ENCODE data around the gene DNM3.
"Not testable (repeated sequence)": the region's sequence is repeated elsewhere in the genome, so short reads cannot be mapped to it uniquely, and the experiment has no call there.

The DNM3 gene

DNA sequence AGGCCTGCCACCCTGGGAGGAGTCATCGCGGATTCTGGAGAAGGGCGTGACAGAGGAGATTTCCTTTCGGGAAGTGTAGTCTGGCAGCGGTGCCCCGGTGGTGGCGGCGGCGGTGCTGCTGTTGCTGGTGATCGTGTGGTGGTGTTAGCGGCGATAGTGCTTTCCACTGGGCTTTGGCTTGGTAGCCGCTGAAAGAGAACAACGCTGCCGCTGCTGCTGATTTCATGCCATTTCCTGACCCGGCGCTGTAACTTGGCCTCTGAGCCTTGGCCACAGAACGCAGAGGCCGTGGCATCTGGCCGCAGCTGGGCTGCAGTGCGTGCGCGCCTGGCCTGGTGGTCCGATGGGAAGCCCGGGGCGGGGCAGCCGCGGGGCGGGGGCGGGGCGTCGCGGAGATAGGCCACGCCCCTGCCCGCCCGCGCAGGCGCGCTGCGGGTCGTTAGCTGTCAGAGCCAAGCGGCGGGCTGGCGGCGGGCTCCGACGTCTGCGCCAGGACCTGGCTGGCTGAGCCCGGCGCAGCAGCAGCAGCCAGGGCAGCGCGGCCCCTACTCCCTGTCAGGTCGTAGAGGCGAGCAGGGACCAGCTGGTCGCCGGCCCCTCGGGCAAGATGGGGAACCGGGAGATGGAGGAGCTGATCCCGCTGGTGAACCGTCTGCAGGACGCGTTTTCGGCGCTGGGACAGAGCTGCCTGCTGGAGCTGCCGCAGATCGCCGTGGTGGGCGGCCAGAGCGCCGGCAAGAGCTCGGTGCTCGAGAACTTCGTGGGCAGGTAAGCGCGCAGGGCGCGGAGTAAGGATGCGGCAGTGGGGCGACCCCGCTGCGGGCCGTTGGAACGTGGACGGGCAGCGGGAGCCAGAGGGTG lies at the start of gene DNM3:
Gene DNM3 (plus strand): TSS at position 449 of the 861 bp plus-strand sequence. CDS start 159 bp downstream, at position 608.
- DNase-seq (ENCODE audit: low spot score) = peak; percentile 95

DNA sequence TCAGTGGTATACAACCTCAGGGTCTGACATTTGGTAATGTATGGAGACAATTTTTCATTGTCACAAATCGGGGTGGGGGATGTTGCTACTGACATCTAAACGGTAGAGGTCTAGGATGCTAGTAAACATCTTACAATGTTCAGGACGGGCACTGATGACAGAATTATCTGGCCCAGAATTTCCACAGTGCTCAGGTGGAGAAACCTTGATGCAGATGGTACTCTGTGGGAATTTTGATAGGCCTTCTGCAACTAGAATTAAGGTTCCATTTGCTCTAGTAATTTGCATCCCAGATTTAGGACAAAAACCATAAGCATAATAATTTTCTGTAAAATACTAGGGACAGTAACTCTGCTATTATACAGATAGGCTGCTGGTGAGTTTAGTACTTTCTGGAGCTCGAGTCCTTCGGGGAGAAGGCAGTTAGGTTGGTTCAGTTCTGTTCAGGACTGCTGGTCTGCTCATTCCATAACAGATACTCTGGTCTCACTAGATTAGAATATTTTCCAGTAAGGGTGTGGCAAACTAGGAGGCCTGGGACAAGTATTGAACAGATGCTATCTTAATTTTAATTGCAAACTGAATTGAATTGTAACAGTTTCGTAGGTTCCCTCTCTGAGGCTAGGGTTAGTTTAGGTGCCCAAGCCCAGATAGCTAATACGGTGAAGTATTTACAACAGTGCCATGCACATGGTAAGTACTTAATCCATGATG lies 48.5 kb upstream of the DNM3 start:
- DNase-seq (ENCODE audit: low spot score) = no peak

DNA sequence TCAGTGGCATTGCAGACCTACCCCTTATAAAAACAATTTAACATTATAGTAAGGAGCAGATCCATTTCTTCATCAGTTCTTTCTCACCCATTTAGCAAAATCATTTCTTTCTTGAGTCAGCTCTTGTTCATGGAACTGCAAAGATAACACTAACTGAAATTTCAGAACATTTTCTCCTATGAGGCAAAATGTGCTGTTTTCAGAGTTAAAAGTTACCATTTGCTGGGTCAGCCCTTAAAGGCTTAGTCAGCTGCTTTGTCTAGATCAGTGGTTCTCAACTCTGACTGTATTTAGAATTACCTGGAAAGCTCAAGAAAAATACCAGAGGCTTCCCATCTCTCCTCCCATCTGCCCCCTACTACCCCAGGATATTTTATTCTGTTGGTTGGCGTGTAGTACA lies 47.7 kb upstream of the DNM3 start:
- no peak for DNase-seq (ENCODE audit: low spot score)

DNA sequence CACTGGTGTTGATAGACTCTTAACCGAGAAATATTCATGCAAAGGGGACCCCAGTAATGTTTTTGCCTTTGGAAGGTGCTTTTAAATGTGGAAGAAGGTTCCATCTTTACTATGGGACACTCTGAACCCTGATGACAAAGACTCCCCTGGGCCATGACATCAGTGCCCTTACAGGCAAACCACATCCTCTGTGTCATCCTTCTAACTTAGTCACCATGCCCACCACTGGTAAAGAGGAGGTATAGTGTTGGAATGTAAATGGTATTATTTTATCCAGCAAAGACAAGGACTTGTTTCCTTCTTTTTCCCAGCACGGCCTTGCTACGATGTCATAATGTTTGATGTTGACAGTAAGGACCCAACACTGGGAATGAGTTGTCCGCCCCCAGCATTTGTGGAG lies 47.2 kb upstream of the DNM3 start:
- DNase-seq (ENCODE audit: low spot score) = no peak

DNA sequence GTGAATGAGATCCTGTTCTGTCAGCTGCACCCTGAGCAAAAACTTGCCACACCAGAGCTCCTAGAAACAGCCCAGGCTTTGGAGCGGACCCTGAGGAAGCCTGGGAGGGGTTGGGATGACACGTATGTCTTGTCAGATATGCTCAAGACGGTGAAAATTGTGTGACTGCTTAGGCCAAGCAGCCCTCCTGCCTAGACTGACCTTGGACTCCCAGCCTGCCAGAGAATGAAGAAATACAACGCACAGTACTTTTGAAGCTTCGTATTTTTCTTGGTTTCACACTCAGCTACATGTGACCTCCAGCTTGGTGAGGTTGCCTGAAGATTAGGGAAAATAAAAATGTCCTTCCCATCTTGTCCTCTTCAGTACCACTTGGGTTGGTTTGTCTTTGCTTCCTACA lies 44.7 kb upstream of the DNM3 start:
- DNase-seq (ENCODE audit: low spot score) = no peak

DNA sequence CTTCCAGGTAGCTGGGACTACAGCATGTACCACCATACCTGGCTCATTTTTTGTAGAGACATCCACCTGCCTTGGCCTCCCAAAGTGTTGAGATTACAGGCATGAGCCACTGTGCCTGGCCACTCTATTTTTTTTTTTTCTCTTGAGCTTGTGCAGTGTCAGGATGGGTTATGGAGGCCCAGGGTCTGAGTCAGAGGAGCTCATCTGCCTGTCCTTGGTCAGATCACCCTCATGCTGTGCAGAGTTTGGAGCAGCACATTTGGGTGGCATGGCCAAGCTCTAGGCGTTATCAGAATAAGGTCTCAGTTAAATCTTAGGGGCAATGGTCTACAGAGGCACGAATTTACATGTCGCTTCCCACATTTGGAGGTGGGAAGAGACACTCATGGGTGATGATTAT lies 43.0 kb upstream of the DNM3 start:
- DNase-seq (ENCODE audit: low spot score) = no peak

DNA sequence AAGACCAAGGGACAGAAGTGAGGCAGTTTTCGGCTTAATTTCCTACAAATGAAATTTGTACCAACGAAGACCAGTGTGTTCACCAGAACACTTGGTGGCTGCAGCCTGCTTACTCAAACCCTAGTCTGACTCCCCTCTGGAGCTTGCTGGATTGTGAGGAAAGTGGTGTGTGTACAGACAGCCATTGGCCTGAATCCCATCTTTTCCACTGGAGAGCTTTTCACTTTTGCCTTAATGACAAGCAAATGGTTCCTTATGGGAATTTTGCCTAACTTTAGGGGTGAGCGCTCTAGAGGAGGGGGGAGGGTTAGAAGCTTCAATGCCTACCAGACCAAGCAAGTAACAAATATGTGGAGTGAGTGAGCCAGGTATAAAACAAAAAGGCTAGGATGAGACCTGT lies 42.5 kb upstream of the DNM3 start:
- no peak for DNase-seq (ENCODE audit: low spot score)

GRCh38 chr1:171799166-171799565 lies 42.1 kb upstream of the DNM3 start:
- no peak for DNase-seq (ENCODE audit: low spot score)

- not testable (repeated sequence) for DNase-seq (ENCODE audit: low spot score)
Measured at GRCh38 chr1:171799698-171800097, 41.6 kb upstream of the DNM3 start.

GRCh38 chr1:171800342-171800741 lies 41.0 kb upstream of the DNM3 start:
- no peak for DNase-seq (ENCODE audit: low spot score)

DNA sequence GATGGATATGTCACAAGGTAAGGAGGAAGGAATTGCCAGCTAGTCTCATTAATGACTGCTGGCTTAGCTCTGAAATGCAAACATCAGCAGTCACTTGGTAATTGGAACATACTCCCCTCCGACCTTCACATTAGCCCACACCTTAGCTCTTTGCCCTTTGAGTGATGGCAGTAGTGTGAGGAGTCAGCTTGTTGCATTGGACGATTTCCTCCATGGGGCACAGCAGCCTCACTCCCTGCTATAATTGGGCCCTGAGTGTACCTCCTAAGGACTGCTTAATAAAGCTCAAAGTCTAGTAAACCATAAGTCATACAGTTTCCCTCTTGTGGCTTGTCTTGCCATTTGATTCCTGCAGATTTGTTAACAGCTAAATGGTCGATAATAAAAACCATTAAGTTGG lies 40.4 kb upstream of the DNM3 start:
- DNase-seq (ENCODE audit: low spot score) = no peak

DNA sequence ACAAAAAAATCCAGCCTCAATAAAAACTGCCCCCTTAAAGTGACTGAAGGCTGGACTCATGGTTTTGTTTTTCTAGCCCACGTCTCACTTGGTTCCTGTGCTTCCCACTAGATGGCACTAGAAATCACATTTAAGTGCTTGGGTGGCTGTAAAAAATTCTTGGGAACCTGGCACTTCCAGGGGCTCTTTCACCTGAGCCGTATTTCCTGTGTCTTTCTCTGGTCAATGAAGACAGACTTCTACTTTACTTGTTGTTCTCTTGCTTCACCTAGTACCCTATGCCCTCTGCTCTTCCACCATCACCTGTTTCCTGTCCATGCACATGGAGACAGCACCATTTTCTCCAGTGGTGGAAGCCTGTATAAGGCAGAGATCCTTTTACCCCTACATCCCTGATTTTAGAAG lies 39.8 kb upstream of the DNM3 start:
- no peak for DNase-seq (ENCODE audit: low spot score)

DNA sequence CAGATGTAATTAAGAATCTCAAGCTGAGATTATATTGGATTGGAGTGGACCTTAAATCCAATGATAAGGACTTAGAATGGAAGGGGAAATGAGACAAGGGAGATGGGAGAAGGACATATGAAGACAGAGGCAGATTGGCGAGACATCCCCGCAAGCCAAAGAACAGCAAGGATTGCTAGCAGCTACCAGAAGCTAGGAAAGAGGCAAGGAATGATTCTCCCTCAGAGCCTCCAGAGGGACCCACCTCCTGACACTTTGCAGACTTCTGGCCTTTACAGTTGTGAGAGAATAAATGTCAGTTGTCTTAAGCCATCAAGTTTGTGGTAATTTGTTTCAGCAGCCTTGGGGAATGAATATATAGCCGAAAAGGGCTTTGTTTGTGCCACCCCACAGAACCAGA lies 39.1 kb upstream of the DNM3 start:
- DNase-seq (ENCODE audit: low spot score) = no peak

GRCh38 chr1:171803045-171803444 lies 38.3 kb upstream of the DNM3 start:
- DNase-seq (ENCODE audit: low spot score) = no peak

DNA sequence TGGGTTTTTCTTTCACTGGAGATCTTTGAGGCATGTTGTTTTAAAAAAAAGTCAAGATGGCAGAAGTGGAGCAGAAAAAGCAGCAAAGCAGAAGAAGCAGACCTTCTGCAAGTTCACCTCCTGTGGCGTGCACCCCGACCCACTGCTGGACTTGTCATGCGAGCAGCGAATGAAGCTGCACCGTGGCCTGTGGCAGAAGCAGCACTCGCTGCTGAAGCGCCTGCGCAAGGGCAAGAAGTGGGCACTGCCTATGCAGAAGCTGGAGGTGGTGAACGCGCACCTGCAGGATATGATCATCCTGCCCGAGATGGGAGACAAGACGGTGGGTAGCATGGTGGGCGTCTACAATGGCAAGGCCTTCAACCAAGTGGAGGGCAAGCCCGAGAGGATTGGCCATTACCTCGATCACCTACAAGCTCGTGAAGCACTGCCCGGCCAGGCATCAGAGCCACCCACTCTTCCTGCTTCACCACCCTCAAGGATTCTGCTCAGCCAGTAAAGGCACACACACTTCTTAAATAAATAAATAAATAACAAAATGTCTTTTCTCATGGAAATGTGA lies 37.8 kb upstream of the DNM3 start:
- no peak for DNase-seq (ENCODE audit: low spot score)

DNA sequence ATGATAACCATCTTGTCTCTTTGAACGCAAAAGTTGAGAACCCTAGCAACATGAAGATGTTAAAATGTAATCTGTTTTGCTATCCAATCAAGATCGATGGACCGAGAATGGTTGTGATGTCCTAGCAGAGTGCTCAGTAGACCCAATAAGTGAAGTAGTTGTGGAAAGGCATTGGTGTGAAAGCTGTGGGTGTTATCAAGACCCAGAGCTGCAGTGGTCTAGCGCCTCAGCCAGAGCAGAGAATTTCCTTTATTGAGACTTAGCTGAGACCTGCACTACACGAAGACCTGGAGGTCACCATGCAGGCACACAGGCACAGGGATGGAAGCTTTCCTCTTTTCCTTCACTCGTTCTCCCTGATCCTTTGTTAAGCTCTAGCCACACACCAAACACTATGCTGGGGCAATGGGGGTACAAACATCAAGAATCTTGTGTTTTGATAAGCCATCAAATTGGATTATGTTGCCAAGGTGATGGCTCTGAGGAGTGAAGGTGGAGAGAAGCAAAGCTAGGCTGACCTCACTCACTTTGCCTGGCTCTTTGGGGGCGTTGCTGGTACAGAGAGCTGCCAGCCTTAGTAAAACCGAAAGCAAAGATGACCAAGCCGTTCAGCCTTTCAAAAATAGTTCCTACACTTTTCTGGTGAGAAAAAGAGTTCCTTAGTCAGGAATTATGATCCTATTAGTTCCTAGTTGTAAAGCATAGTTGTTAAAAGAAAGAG lies 35.7 kb upstream of the DNM3 start:
- DNase-seq (ENCODE audit: low spot score) = no peak

GRCh38 chr1:171807556-171807955 lies 33.7 kb upstream of the DNM3 start:
- DNase-seq (ENCODE audit: low spot score) = no peak

DNA sequence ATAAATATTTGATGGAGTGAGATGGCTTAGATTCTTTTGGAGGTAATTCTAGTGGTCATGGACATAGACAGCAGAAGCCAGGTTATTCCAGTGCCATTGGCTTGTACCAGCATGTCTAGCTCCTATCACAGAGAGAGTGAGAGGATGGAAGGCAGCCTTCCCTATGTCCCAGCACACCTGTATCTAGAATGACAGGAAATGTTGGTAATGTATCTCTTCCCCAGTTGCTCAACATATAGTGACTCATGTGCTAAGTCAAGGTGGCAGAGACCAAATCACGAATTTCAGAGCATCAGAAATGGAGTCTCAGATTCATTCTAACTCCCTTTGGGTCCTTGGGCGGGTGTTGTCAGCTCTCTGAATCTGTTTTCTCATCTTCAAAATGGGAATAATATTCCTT lies 31.5 kb upstream of the DNM3 start:
- no peak for DNase-seq (ENCODE audit: low spot score)

- no peak for DNase-seq (ENCODE audit: low spot score)
Measured at GRCh38 chr1:171811672-171812071, 29.6 kb upstream of the DNM3 start.

DNA sequence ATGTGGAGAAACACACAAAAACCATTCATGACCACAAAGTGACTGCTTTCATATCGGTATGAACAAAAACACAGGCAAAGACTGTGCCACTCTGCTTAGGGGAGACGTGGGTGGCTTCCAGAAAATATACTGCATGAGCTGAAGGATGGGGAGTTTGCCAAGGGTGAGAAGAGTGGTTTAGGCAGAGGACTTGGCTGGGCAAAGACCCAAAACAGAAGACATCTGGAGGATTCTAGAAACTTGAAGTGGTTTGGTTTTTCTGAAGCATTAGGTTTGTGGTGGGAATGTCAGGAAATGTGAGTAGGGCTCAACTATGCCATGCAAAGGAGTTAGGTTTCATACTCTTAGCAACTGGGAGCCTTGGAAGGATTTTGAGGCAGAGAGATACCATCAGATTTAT lies 26.6 kb upstream of the DNM3 start:
- no peak for DNase-seq (ENCODE audit: low spot score)

DNA sequence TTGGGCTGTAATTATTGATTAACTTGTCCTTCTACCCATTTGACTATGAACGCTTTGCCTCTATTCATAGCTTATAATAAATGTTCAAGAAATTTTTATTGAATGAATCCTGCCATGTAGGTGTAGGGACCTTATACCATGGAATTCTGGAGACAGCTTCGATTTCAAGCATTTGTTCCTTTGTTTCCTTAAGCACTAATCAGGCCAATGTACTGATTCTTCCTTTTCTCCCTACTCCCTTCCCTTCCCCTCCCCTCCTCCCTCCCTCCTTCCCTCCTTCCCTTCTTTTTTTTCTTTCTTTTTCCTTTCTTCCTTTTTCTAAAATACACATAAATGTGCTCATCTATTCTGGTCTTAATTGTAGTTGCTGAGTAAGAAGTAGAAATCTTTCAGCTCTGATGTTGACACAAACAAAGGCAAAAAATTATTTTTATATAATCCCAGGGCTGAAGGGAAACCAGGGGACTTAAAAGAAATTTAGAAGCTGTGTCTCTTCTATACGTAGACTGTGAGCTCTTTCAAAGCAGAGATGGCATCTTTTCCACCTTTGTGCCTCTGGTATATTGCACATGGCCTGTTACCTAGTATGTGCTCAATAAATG lies 24.9 kb upstream of the DNM3 start:
- no peak for DNase-seq (ENCODE audit: low spot score)
